ENCODE data around the gene RSF1. TPM values are rescaled to one million over a fixed set of nuclear protein-coding genes. Genes with fewer than 3 reads are reported as not detected.

The RSF1 gene
- total and polyA plus RNA-seq, 4 donors: 5.2 to 33.1 (median 13.4) TPM

- peak; percentile 82 to 97 for TF ChIP-seq GABPA (IDR thresholded peaks at IDR 0.05 in 1 of 2, conservative IDR thresholded peaks at IDR 0.05 in 1 of 2)
- peak; percentile 37 for TF ChIP-seq NR2F2 (IDR thresholded peaks at IDR 0.05)
- TF ChIP-seq HNF4G (IDR thresholded peaks at IDR 0.05): peak; percentile 38
- TF ChIP-seq FOXA1 (IDR thresholded peaks at IDR 0.05): no peak
- TF ChIP-seq ZBTB33 (IDR thresholded peaks at IDR 0.05): no peak
- TF ChIP-seq MAX (IDR thresholded peaks at IDR 0.05): peak; percentile 36
- no peak for TF ChIP-seq FOXA2 (IDR thresholded peaks at IDR 0.05)
- peak; percentile 44 for TF ChIP-seq SP1 (IDR thresholded peaks at IDR 0.05)
- TF ChIP-seq HNF4A (conservative IDR thresholded peaks at IDR 0.05): peak; percentile 40 to 78
- peak; percentile 77 for TF ChIP-seq REST (IDR thresholded peaks at IDR 0.05)
- TF ChIP-seq ATF3 (IDR thresholded peaks at IDR 0.05): peak; percentile 11
- no peak for TF ChIP-seq JUND (IDR thresholded peaks at IDR 0.05)
- peak in 1 of 2 donors; percentile 48 for TF ChIP-seq RAD21 (IDR thresholded peaks at IDR 0.05)
- TF ChIP-seq RXRA (IDR thresholded peaks at IDR 0.05): peak; percentile 50 to 82
- TF ChIP-seq YY1 (IDR thresholded peaks at IDR 0.05): peak; percentile 93
- TF ChIP-seq EGR1 (IDR thresholded peaks at IDR 0.05; ENCODE audit: low read depth in 2 of 2): no peak
- TF ChIP-seq CTCF (IDR thresholded peaks at IDR 0.05; ENCODE audit: low read depth, low read length, missing input control): no peak
- peak; percentile 95 for TF ChIP-seq TAF1 (conservative IDR thresholded peaks at IDR 0.05)
- WGBS: under 1% methylated on average over 41 of the region's 41 CpGs
- H3K9me3 ChIP-seq (ENCODE audit: control insufficient read depth in 4 of 4, low read length in 3 of 4): no peaks in the 10 kb centered on the region
- no peaks in the 10 kb centered on the region for H3K27me3 ChIP-seq (ENCODE audit: control insufficient read depth in 4 of 4, insufficient read depth in 4 of 4, low read length in 3 of 4)
- H3K4me1 ChIP-seq (ENCODE audit: control insufficient read depth in 4 of 4, insufficient read depth in 4 of 4, low read length in 3 of 4): peaks cover 1 to 36% (median 20%) of the 10 kb centered on the region in 4 donors
- DNase-seq (ENCODE audit: low spot score): peak; percentile 80
- H3K27ac ChIP-seq (ENCODE audit: low read depth in 1 of 2, low read length in 2 of 2): peak within 1 kb of the TSS; percentile 82 to 85
- peaks cover 0 to 3% (median 0%) of the 10 kb centered on the region in 4 donors for H3K36me3 ChIP-seq (ENCODE audit: control insufficient read depth in 4 of 4, insufficient read depth in 3 of 4, low read depth in 1 of 4, low read length in 3 of 4)
- peak within 1 kb of the TSS; percentile 67 to 99 (median 85) for H3K4me3 ChIP-seq (ENCODE audit: low read depth in 1 of 3, low read length in 3 of 3)
- peak within 1 kb of the TSS; percentile 39 to 95 for H3K9ac ChIP-seq (ENCODE audit: low read depth in 1 of 2, low read length in 2 of 2)
Measured at GRCh38 chr11:77637345-77638165, 183.0 kb downstream of the RSF1 start, which contains the start of gene CLNS1A. CLNS1A (minus strand) TSS chr11:77637794; CDS start chr11:77637714, 80 bp downstream.
